Lower leg skin (tissue), 3 donors: Measurements from ENCODE around the gene ATL1.

Experiments
- POLR2A ChIP-seq, 2 donors: fragments of 450-650 bp; IDR thresholded peaks; one replicate each; pipeline ENCODE4 v1.6.1; 2016 to 2017; ENCODE audit warnings: antibody characterized with exemption in 2 of 2, mild to moderate bottlenecking in 1 of 2, moderate library complexity in 1 of 2
- TF ChIP-seq, protein P1 (sequence below), 3 donors: fragments of 450-650 bp; IDR thresholded peaks; one replicate each; pipeline ENCODE4 v1.5.1; 2016; ENCODE audit warnings: antibody characterized with exemption in 3 of 3, mild to moderate bottlenecking in 3 of 3, moderate library complexity in 2 of 3

GRCh38 chr14:50668826-50669143, 108.8 kb downstream of the ATL1 start:
- no peak for TF ChIP-seq POLR2A (IDR thresholded peaks at IDR 0.05)
- TF ChIP-seq, protein P1, sequence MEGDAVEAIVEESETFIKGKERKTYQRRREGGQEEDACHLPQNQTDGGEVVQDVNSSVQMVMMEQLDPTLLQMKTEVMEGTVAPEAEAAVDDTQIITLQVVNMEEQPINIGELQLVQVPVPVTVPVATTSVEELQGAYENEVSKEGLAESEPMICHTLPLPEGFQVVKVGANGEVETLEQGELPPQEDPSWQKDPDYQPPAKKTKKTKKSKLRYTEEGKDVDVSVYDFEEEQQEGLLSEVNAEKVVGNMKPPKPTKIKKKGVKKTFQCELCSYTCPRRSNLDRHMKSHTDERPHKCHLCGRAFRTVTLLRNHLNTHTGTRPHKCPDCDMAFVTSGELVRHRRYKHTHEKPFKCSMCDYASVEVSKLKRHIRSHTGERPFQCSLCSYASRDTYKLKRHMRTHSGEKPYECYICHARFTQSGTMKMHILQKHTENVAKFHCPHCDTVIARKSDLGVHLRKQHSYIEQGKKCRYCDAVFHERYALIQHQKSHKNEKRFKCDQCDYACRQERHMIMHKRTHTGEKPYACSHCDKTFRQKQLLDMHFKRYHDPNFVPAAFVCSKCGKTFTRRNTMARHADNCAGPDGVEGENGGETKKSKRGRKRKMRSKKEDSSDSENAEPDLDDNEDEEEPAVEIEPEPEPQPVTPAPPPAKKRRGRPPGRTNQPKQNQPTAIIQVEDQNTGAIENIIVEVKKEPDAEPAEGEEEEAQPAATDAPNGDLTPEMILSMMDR (IDR thresholded peaks at IDR 0.05), result no peak
